GDM1 (cell line): Measurements from ENCODE around the gene VSIG10.
A peak's percentile ranks its signal among the peaks of the same experiment; 100 is the strongest.
"Not testable (repeated sequence)": the region's sequence is repeated elsewhere in the genome, so short reads cannot be mapped to it uniquely, and the experiment has no call there.

Experiments used
- DNase-seq: peaks from one replicate; lab custom pipeline; 2025; lab: John Stamatoyannopoulos, UW

VSIG10 gene

GRCh38 chr12:118032188-118032587 lies 71.6 kb downstream of the VSIG10 start:
- no peak for DNase-seq

GRCh38 chr12:118029166-118029565 lies 74.6 kb downstream of the VSIG10 start:
- DNase-seq, result no peak

- no peak for DNase-seq
Observed at GRCh38 chr12:118025168-118025567, 78.6 kb downstream of the VSIG10 start.

GRCh38 chr12:118023301-118023860 lies 80.4 kb downstream of the VSIG10 start:
- no peak for DNase-seq

GRCh38 chr12:118022728-118023109 lies 81.1 kb downstream of the VSIG10 start:
- DNase-seq, result no peak

GRCh38 chr12:118022097-118022727 lies 81.6 kb downstream of the VSIG10 start:
- DNase-seq, result not testable (repeated sequence)

- DNase-seq, result no peak
Observed at GRCh38 chr12:118020036-118020435, 83.8 kb downstream of the VSIG10 start.

- no peak for DNase-seq
Observed at GRCh38 chr12:118017926-118018325, 85.9 kb downstream of the VSIG10 start.

GRCh38 chr12:118016424-118017264 lies 87.2 kb downstream of the VSIG10 start, which contains the start of gene RFC5:
RFC5 (plus strand) TSS chr12:118016703; CDS start chr12:118016828, 125 bp downstream.
- peak; percentile 95 for DNase-seq

GRCh38 chr12:118015944-118016343 lies 87.9 kb downstream of the VSIG10 start:
- no peak for DNase-seq

GRCh38 chr12:118015306-118015705 lies 88.5 kb downstream of the VSIG10 start:
- DNase-seq, result no peak
